HEK293T (cell line): ENCODE measurements around the gene CTNNA3.
"Not testable (repeated sequence)": the region's sequence is repeated elsewhere in the genome, so short reads cannot be mapped to it uniquely, and the experiment has no call there.

Source experiments
- CTCF ChIA-PET: fragments of 350-600 bp; formaldehyde crosslinking; extraction: SDS; loops from one replicate; lab custom pipeline; 2021; ENCODE audit warnings: antibody characterized with exemption, inconsistent platforms; lab: Yijun Ruan, JAX
- POLR2A ChIA-PET: fragments of 350-600 bp; formaldehyde crosslinking; extraction: SDS; loops from one replicate; lab custom pipeline; 2020; ENCODE audit warnings: antibody characterized with exemption, inconsistent platforms; lab: Yijun Ruan, JAX
- DNase-seq: peaks from one replicate; pipeline ENCODE4 v3.0.0; 2012; ENCODE audit warnings: mixed read lengths; ENCODE audit errors: extremely low spot score
- ARNT ChIP-seq: fragments of 450-650 bp; IDR thresholded peaks from 2 replicates; pipeline ENCODE4 v1.6.1; 2017; ENCODE audit warnings: mild to moderate bottlenecking
- BHLHE40 ChIP-seq: fragments of 450-650 bp; IDR thresholded peaks from 2 replicates; pipeline ENCODE4 v1.6.1; 2016; ENCODE audit warnings: mild to moderate bottlenecking, moderate library complexity, borderline replicate concordance
- CTBP1 ChIP-seq: fragments of 450-650 bp; IDR thresholded peaks from 2 replicates; pipeline ENCODE4 v1.6.1; 2016; ENCODE audit warnings: borderline replicate concordance
- ELF4 ChIP-seq: fragments of 450-650 bp; IDR thresholded peaks from 2 replicates; pipeline ENCODE4 v1.6.1; 2017; ENCODE audit warnings: antibody characterized with exemption
- FOXA1 ChIP-seq: fragments of 450-650 bp; IDR thresholded peaks from 2 replicates; pipeline ENCODE4 v1.6.1; 2016; ENCODE audit warnings: mild to moderate bottlenecking
- FOXK2 ChIP-seq: fragments of 450-650 bp; IDR thresholded peaks from 2 replicates; pipeline ENCODE4 v1.6.1; 2016; ENCODE audit warnings: mild to moderate bottlenecking
- FOXM1 ChIP-seq: fragments of 450-650 bp; IDR thresholded peaks from 2 replicates; pipeline ENCODE4 v1.6.1; 2017; ENCODE audit warnings: mild to moderate bottlenecking, borderline replicate concordance
- HDGF ChIP-seq: fragments of 450-650 bp; IDR thresholded peaks from 2 replicates; pipeline ENCODE4 v1.6.1; 2017; ENCODE audit warnings: antibody characterized with exemption, borderline replicate concordance
- L3MBTL2 ChIP-seq: fragments of 450-650 bp; conservative IDR thresholded peaks from 2 replicates; pipeline ENCODE4 v1.6.1; 2016; ENCODE audit warnings: mild to moderate bottlenecking
- LEF1 ChIP-seq: fragments of 450-650 bp; IDR thresholded peaks from 2 replicates; pipeline ENCODE4 v1.6.1; 2017; ENCODE audit warnings: mild to moderate bottlenecking, borderline replicate concordance
- NFRKB ChIP-seq: fragments of 450-650 bp; IDR thresholded peaks from 2 replicates; pipeline ENCODE4 v1.6.1; 2016; ENCODE audit warnings: mild to moderate bottlenecking, moderate library complexity
- PKNOX1 ChIP-seq: fragments of 450-650 bp; IDR thresholded peaks from 2 replicates; pipeline ENCODE4 v1.6.1; 2016
- SP1 ChIP-seq: fragments of 450-650 bp; IDR thresholded peaks from 2 replicates; pipeline ENCODE4 v1.6.1; 2017
- SUZ12 ChIP-seq: fragments of 450-650 bp; IDR thresholded peaks from 2 replicates; pipeline ENCODE4 v1.6.1; 2016; ENCODE audit warnings: mild to moderate bottlenecking
- TARDBP ChIP-seq: fragments of 450-650 bp; IDR thresholded peaks from 2 replicates; pipeline ENCODE4 v1.6.1; 2016
- ZNF384 ChIP-seq: fragments of 450-650 bp; IDR thresholded peaks from 2 replicates; pipeline ENCODE4 v1.6.1; 2016

Gene CTNNA3

GRCh38 chr10:67550046-67550445 is 145.9 kb downstream of the CTNNA3 start:
- DNase-seq = no peak
- CTCF ChIA-PET = no interaction called here
- TF ChIP-seq LEF1 = no peak
- no peak for TF ChIP-seq NFRKB
- TF ChIP-seq SUZ12 = no peak
- TF ChIP-seq ZNF384 = no peak
- TF ChIP-seq FOXM1 = no peak
- TF ChIP-seq PKNOX1 = no peak
- TF ChIP-seq ARNT = no peak
- no peak for TF ChIP-seq ELF4
- TF ChIP-seq FOXK2 = no peak
- TF ChIP-seq SP1 = no peak
- POLR2A ChIA-PET = no interaction called here

- TF ChIP-seq FOXM1 = no peak
- TF ChIP-seq SP1 = no peak
- TF ChIP-seq ELF4 = no peak
- TF ChIP-seq CTBP1 = no peak
- no peak for TF ChIP-seq L3MBTL2
- no peak for TF ChIP-seq BHLHE40
- TF ChIP-seq ARNT = no peak
- TF ChIP-seq LEF1 = no peak
- TF ChIP-seq TARDBP = no peak
- TF ChIP-seq ZNF384 = no peak
- no peak for TF ChIP-seq NFRKB
- no peak for TF ChIP-seq HDGF
- TF ChIP-seq FOXK2 = no peak
- no peak for TF ChIP-seq SUZ12
- CTCF ChIA-PET = no interaction called here
- DNase-seq = no peak
- POLR2A ChIA-PET = no interaction called here
These were observed 146.6 kb downstream of the CTNNA3 start for GRCh38 chr10:67549390-67549789.

GRCh38 chr10:67541411-67541810 is 154.6 kb downstream of the CTNNA3 start:
- no peak for DNase-seq
- ChIA-PET CTCF (no interaction called here), POLR2A (no interaction called here)
- TF ChIP-seq ARNT (no peak), CTBP1 (no peak), ELF4 (no peak), SUZ12 (no peak), SP1 (no peak), BHLHE40 (no peak), ZNF384 (no peak), PKNOX1 (no peak), LEF1 (no peak), L3MBTL2 (no peak), TARDBP (no peak), NFRKB (no peak), FOXM1 (no peak), FOXK2 (no peak)

- ChIA-PET POLR2A (no interaction called here), CTCF (no interaction called here)
- peak; percentile 13 for DNase-seq
- TF ChIP-seq ZNF384 (no peak), FOXM1 (no peak), PKNOX1 (peak; percentile 65), BHLHE40 (no peak)
These were observed 156.7 kb downstream of the CTNNA3 start for GRCh38 chr10:67539312-67539711.

- CTCF ChIA-PET = no interaction called here
- POLR2A ChIA-PET = no interaction called here
- DNase-seq = no peak
- TF ChIP-seq SP1 (no peak), ELF4 (no peak), ZNF384 (peak; percentile 67; the same call in 1 of the 2 replicates), FOXA1 (no peak), SUZ12 (no peak)
These were observed 158.1 kb downstream of the CTNNA3 start for GRCh38 chr10:67537906-67538305.

- ChIA-PET POLR2A (no interaction called here), CTCF (no interaction called here)
- TF ChIP-seq ARNT (no peak), L3MBTL2 (no peak), ZNF384 (no peak), TARDBP (no peak), CTBP1 (no peak), PKNOX1 (no peak), FOXM1 (no peak), FOXA1 (no peak)
- DNase-seq = no peak
These were observed 162.6 kb downstream of the CTNNA3 start for GRCh38 chr10:67533376-67533775.

- CTCF ChIA-PET, DNase-seq, POLR2A ChIA-PET: not testable (repeated sequence)
These were observed 165.0 kb downstream of the CTNNA3 start for GRCh38 chr10:67530990-67531389.
